Omental fat pad (tissue), 4 donors: ENCODE data around the gene KIAA0513. TPM values are rescaled to one million over a fixed set of nuclear protein-coding genes. Genes with fewer than 3 reads are reported as not detected.

Source experiments
- ATAC-seq: fragments of 150-250 bp; one replicate; pipeline ENCODE4 v1.9.1; 2016; ENCODE audit warnings: mild to moderate bottlenecking, moderate library complexity; ENCODE audit not compliant: low FRiP score
- DNase-seq: peaks from one replicate; pipeline ENCODE4 v3.0.0-alpha.2; 2019; ENCODE audit warnings: low spot score
- CTCF ChIP-seq, 3 donors: fragments of 450-650 bp; IDR thresholded peaks; one replicate each; pipeline ENCODE4 v1.5.1; 2016 to 2017; ENCODE audit warnings: antibody characterized with exemption in 3 of 3, mild to moderate bottlenecking in 3 of 3, moderate library complexity in 2 of 3
- total RNA-seq, 4 donors: library from RNA; depleted of rRNA; stranded (reverse); fragments of >200 nt; gene quantifications; one replicate each; pipeline ENCODE4 v1.1.0, GENCODE V29; 2016

KIAA0513 gene
- total RNA-seq, 4 donors from 2014 or later: 9.1 to 13.2 (median 11.2) TPM

GRCh38 chr16:85077039-85077438 is 49.4 kb downstream of the KIAA0513 start:
- DNase-seq (no peak), ATAC-seq (no peak)
- TF ChIP-seq CTCF (IDR thresholded peaks at IDR 0.05): no peak

DNA sequence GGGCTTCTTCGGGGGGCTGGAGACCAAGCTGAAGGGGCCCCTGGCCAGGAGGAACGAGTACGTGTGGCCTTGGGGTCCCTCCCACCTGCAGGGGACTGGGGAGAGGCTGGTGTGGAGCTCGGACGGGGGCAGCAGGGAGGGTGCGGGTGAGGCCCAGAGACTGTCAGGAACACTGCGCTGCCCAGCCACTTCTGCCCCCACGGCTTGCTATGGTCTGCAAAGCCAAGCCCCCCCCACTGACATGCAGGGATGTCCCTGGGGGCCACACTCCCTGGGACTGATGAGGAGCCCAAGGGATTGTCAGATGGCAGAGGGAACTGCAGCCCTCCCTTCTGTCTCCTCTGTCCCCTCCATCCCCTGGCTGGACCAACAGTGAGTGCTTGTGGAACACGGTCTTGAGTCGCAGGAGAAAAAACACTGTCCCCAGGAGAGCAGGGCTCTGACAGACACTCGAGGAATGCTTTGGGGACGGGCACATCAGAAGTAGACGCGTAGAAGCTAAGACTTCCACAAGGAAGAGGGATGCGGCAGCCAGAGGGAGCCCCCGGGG is 50.1 kb downstream of the KIAA0513 start:
- TF ChIP-seq CTCF (IDR thresholded peaks at IDR 0.05): no peak
- ATAC-seq (no peak), DNase-seq (no peak)

- DNase-seq (no peak), ATAC-seq (no peak)
- TF ChIP-seq CTCF (IDR thresholded peaks at IDR 0.05): no peak
Observed at GRCh38 chr16:85078226-85078625, 50.6 kb downstream of the KIAA0513 start.

- no peak for TF ChIP-seq CTCF (IDR thresholded peaks at IDR 0.05)
Observed at GRCh38 chr16:85078952-85079351, 51.4 kb downstream of the KIAA0513 start.

DNA sequence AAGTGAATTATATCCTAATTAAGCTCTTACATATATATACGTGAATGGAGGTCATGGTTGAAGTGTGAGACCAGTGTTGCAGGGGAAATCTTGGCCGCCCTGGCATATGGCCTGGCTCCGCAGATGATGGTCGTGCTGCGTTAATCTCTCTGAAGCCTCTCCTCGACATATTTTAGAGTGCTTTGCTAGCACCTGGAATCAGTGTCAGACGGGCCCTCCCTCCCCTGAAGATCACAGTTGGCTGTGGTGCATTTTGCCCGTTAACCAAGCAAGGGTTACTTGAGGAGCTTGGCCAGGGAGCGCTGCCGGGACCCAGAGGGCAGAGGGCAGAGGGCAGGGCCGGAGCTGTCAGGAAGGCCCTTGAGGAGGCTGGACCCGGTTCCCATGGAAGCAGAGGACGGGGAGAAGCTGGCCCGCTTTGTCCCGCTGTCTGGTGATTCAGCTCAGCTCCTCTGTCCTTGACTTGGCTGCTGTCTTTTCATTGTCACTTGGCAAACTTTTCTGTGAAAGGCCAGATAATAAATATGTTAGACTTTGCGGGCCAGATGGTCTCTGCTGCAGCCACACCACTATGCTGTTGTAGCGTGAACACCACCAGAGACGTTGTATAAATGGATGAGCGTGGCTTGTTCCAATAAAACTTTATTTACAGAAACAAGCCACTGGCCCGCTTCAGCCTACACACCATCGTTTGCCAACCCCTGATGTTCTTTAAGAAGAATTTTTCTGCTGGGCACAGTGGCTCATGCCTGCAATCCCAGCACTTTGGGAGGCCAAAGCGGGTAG is 52.4 kb downstream of the KIAA0513 start:
- DNase-seq: no peak
- no peak for TF ChIP-seq CTCF (IDR thresholded peaks at IDR 0.05)
- ATAC-seq: no peak

More at GRCh38 chr16:85078952-85079351, 51.4 kb downstream of the KIAA0513 start:
- no peak for DNase-seq
- no peak for ATAC-seq

DNA sequence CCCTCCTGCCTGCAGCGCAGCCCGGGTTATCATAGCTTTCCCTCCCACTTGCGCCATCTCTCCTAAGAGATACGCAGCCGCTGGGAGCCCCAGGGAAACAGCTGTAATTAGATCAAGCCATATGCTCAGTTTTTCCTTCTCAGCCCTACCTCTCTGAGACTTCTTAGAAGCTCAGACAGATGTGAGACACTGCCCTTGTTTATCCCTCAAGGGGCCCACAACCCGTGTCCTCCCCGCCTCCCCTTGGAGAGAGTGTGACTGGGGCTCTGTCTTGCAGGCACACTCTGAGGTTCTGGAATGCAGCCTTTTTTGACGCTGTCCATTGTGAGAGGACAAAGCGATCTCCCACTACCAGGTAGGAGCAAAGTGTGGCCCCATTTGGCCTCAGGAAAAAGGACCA is 53.4 kb downstream of the KIAA0513 start:
- TF ChIP-seq CTCF (IDR thresholded peaks at IDR 0.05): no peak
- no peak for DNase-seq
- no peak for ATAC-seq

DNA sequence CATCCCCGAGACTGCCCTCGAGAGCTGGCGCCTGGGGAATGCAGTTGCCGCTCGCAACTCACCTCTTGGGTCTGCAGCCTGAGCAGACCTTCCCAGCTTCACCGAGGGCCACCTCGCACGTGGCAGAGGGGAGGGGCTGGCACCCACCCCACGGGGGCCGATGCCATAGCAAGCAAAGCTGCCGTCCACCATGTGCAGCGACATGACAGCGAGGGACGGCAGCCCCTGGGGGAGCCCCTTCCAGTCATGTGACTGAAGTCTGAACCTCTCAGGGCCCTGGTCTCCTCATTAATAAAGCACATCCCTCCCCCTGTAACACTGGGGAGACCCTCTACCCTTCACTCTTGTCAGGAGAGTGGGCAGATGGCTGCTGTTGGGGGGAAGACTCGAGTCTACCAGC is 54.2 kb downstream of the KIAA0513 start:
- ATAC-seq (no peak), DNase-seq (no peak)
- no peak for TF ChIP-seq CTCF (IDR thresholded peaks at IDR 0.05)
